ENCODE data around the gene GAB1. TPM values are rescaled to one million over a fixed set of nuclear protein-coding genes. Genes with fewer than 3 reads are reported as not detected.

Gene GAB1
- total and polyA plus RNA-seq, 2 of the 8 experiments (the other 6 are each of a cell fraction or from before 2014, with no cell fraction given) = 6.8 to 21.3 TPM

GRCh38 chr4:143389579-143390195 is 53.0 kb downstream of the GAB1 start (continued):
- TF ChIP-seq, protein P1, sequence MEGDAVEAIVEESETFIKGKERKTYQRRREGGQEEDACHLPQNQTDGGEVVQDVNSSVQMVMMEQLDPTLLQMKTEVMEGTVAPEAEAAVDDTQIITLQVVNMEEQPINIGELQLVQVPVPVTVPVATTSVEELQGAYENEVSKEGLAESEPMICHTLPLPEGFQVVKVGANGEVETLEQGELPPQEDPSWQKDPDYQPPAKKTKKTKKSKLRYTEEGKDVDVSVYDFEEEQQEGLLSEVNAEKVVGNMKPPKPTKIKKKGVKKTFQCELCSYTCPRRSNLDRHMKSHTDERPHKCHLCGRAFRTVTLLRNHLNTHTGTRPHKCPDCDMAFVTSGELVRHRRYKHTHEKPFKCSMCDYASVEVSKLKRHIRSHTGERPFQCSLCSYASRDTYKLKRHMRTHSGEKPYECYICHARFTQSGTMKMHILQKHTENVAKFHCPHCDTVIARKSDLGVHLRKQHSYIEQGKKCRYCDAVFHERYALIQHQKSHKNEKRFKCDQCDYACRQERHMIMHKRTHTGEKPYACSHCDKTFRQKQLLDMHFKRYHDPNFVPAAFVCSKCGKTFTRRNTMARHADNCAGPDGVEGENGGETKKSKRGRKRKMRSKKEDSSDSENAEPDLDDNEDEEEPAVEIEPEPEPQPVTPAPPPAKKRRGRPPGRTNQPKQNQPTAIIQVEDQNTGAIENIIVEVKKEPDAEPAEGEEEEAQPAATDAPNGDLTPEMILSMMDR (IDR thresholded peaks at IDR 0.05; ENCODE audit: control extremely low read depth in 1 of 3, insufficient read depth in 1 of 3, low read depth in 1 of 3, low read length in 3 of 3) = no peak
- TF ChIP-seq SAP30 (IDR thresholded peaks at IDR 0.05; ENCODE audit: insufficient read depth, insufficient replicate concordance, low read length) = no peak
- no peak for TF ChIP-seq EZH2 (IDR thresholded peaks at IDR 0.05; ENCODE audit: low read depth, low read length, severe bottlenecking)
- no peak for TF ChIP-seq CTBP2 (IDR thresholded peaks at IDR 0.05; ENCODE audit: borderline replicate concordance, insufficient read depth, insufficient read length, low read length)
- TF ChIP-seq GABPA (IDR thresholded peaks at IDR 0.05; ENCODE audit: borderline replicate concordance, insufficient read depth, low read length) = no peak
- TF ChIP-seq YY1 (IDR thresholded peaks at IDR 0.05; ENCODE audit: low read depth, low read length) = no peak
- no peak for TF ChIP-seq CEBPB (IDR thresholded peaks at IDR 0.05; ENCODE audit: low read depth, low read length)
- no peak for TF ChIP-seq RXRA (IDR thresholded peaks at IDR 0.05; ENCODE audit: insufficient read depth, low read depth, low read length)
